Right atrium auricular region (tissue), 2 donors: Measurements from ENCODE around the gene KIF23. TPM values are rescaled to one million over a fixed set of nuclear protein-coding genes. Genes with fewer than 3 reads are reported as not detected.

ENCODE experiments used
- DNase-seq: peaks from one replicate; pipeline ENCODE4 v3.0.0-alpha.2; 2019; ENCODE audit warnings: low spot score
- H3K27ac ChIP-seq, 2 donors: fragments of 200-600 bp; sonication (generic); 1 replicate in 1 of 2; 2 replicates in 1 of 2; pipeline ENCODE4 v1.5.1; 2016 to 2019
- H3K27me3 ChIP-seq, 2 donors: fragments of 200-600 bp; sonication (generic); one replicate each; pipeline versions ENCODE4 v1.5.1 to v1.6.0; 2017 to 2019
- H3K36me3 ChIP-seq: fragments of 200-600 bp; sonication (generic); one replicate; pipeline ENCODE4 v1.5.1; 2016
- H3K4me1 ChIP-seq, 2 donors: fragments of 200-600 bp; sonication (generic); one replicate each; pipeline versions ENCODE4 v1.5.1 to v1.6.0; 2017 to 2019
- H3K4me3 ChIP-seq, 2 donors: fragments of 200-600 bp; sonication (generic); 1 replicate in 1 of 2; 2 replicates in 1 of 2; pipeline ENCODE4 v1.5.1; 2017 to 2019; ENCODE audit warnings: mild to moderate bottlenecking in 1 of 2, moderate library complexity in 1 of 2
- H3K9me3 ChIP-seq, 2 donors: fragments of 200-600 bp; sonication (generic); one replicate each; pipeline ENCODE4 v1.5.1; 2019
- total RNA-seq, 2 donors: library from RNA; depleted of rRNA; stranded (reverse); fragments of >200 nt; gene quantifications; one replicate each; pipeline ENCODE4 v1.1.0, GENCODE V29; 2016
- TF ChIP-seq, protein P1 (sequence below), 2 donors: fragments of 200-600 bp; sonication (generic); IDR thresholded peaks; one replicate each; pipeline ENCODE4 v1.5.1; 2019; ENCODE audit warnings: antibody characterized with exemption in 2 of 2

KIF23 gene
- total RNA-seq, 2 donors from 2014 or later, result 1.3 to 3.6 TPM

- Histone ChIP-seq H3K4me3 (no peak overlapping the region), H3K9me3 (no peaks in the 10 kb centered on the region), H3K4me1 (no peaks in the 10 kb centered on the region), H3K27ac (no peak overlapping the region), H3K27me3 (no peaks in the 10 kb centered on the region), H3K36me3 (no peaks in the 10 kb centered on the region)
- TF ChIP-seq, protein P1, sequence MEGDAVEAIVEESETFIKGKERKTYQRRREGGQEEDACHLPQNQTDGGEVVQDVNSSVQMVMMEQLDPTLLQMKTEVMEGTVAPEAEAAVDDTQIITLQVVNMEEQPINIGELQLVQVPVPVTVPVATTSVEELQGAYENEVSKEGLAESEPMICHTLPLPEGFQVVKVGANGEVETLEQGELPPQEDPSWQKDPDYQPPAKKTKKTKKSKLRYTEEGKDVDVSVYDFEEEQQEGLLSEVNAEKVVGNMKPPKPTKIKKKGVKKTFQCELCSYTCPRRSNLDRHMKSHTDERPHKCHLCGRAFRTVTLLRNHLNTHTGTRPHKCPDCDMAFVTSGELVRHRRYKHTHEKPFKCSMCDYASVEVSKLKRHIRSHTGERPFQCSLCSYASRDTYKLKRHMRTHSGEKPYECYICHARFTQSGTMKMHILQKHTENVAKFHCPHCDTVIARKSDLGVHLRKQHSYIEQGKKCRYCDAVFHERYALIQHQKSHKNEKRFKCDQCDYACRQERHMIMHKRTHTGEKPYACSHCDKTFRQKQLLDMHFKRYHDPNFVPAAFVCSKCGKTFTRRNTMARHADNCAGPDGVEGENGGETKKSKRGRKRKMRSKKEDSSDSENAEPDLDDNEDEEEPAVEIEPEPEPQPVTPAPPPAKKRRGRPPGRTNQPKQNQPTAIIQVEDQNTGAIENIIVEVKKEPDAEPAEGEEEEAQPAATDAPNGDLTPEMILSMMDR (IDR thresholded peaks at IDR 0.05), result no peak
- no peak for DNase-seq
Measured at GRCh38 chr15:69385831-69386230, 28.3 kb upstream of the KIF23 start.

GRCh38 chr15:69386284-69386683 is 27.9 kb upstream of the KIF23 start:
- Histone ChIP-seq H3K27ac (no peak overlapping the region), H3K27me3 (no peaks in the 10 kb centered on the region)
- no peak for DNase-seq

GRCh38 chr15:69388260-69388705 is 25.9 kb upstream of the KIF23 start:
- H3K27me3 ChIP-seq, result no peaks in the 10 kb centered on the region
- no peak overlapping the region for H3K27ac ChIP-seq
- TF ChIP-seq, protein P1 (IDR thresholded peaks at IDR 0.05), result no peak
- H3K4me3 ChIP-seq, result no peak overlapping the region
- no peaks in the 10 kb centered on the region for H3K36me3 ChIP-seq
- no peaks in the 10 kb centered on the region for H3K9me3 ChIP-seq
- no peaks in the 10 kb centered on the region for H3K4me1 ChIP-seq
- no peak for DNase-seq

More at GRCh38 chr15:69386284-69386683, 27.9 kb upstream of the KIF23 start:
- Histone ChIP-seq H3K9me3 (no peaks in the 10 kb centered on the region), H3K36me3 (no peaks in the 10 kb centered on the region), H3K4me3 (no peak overlapping the region), H3K4me1 (no peaks in the 10 kb centered on the region)
- TF ChIP-seq, protein P1 (IDR thresholded peaks at IDR 0.05), result no peak

DNA sequence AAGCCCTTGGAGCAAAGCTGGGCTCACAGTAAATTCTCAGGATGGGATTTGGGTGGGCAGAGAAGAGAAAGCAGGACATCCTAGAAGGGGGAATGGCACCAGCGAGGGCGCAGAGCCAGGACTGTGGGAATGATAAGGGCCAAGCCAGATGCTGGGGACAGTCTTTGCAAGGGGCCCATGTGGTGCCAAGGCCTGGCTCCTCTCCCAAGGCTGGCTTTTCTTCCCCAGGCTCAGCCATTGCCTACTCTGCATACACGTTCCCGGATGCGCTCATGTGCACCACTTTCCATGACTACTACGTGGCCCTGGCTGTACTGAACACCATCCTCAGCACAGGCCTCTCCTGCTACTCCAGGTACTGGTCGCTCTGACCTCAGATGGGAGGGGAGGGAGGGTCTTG is 24.7 kb upstream of the KIF23 start:
- DNase-seq, result peak; percentile 40
- H3K4me3 ChIP-seq, result no peak overlapping the region
- no peaks in the 10 kb centered on the region for H3K27me3 ChIP-seq
- no peaks in the 10 kb centered on the region for H3K36me3 ChIP-seq
- no peak overlapping the region for H3K27ac ChIP-seq
- TF ChIP-seq, protein P1 (IDR thresholded peaks at IDR 0.05), result no peak
- no peaks in the 10 kb centered on the region for H3K9me3 ChIP-seq
- peaks cover 0 to 3% of the 10 kb centered on the region in 2 donors for H3K4me1 ChIP-seq

DNA sequence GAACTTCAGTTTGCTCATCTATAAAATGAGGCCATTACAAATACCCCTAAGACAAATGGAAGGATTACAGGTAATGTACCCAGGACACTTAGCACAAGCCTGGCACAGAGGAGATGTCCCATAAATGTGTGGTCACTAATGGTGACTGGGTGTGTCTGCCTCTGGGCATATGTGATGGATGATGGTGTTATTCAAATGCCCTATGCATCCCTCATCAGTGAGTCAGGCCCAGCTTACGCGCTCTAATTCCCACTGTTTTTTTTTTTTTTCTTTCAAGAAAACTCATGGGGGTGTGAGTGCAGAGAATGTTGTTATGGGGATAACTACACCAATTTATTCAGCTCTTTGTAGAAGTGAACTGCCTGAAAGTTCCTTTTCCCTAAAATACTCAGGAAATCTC is 23.6 kb upstream of the KIF23 start:
- Histone ChIP-seq H3K36me3 (no peaks in the 10 kb centered on the region), H3K27ac (no peak overlapping the region), H3K9me3 (no peaks in the 10 kb centered on the region), H3K4me3 (no peak overlapping the region), H3K27me3 (no peaks in the 10 kb centered on the region), H3K4me1 (peaks cover 0 to 9% of the 10 kb centered on the region in 2 donors)
- peak; percentile 13 for DNase-seq
- TF ChIP-seq, protein P1 (IDR thresholded peaks at IDR 0.05), result no peak

DNA sequence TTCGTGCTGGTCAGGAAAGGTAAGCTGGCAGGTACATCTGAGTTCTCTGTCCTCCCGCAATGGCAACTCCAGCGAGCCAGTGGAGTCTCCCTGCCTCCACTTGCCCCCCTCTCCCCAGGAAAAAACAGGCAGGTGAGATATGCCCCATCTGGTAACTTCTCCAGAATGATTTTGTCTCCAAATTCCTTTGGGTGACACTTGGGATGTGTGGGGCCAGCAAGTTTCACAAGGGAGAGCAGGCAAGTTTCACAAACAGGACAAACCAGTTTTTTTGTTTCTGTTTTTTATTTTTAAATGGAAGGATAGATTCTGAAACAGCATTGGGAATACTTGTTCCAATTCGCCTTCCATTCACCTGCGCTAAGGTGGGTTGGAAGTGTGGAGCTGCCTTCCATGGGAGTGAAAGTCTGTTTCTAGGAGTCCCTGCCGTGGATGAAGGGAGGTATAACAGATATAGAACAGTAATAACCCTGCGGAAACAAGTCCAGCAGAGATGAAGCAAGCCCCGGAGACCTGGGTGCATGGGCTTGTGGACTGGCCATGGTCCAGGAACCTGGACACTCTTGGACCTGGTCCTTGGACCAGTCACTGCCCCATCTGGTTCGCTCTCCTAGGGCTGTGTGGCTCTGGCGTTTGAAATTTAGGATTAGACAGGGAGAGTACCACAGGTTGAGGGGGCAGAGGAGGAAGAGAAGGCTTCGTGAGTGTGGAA is 22.9 kb upstream of the KIF23 start:
- Histone ChIP-seq H3K27me3 (no peaks in the 10 kb centered on the region), H3K9me3 (no peaks in the 10 kb centered on the region), H3K4me1 (peaks cover 0 to 9% of the 10 kb centered on the region in 2 donors), H3K27ac (no peak overlapping the region), H3K4me3 (no peak overlapping the region), H3K36me3 (no peaks in the 10 kb centered on the region)
- peak; percentile 32 for DNase-seq
- TF ChIP-seq, protein P1 (IDR thresholded peaks at IDR 0.05), result no peak
